Endothelial cell of umbilical vein (primary cell): Measurements from ENCODE around the gene SPATA2L. TPM values are rescaled to one million over a fixed set of nuclear protein-coding genes. Genes with fewer than 3 reads are reported as not detected.

ENCODE experiments used
- BruUV-seq: library from RNA; stranded (reverse); fragments of 400-500 nt; replicated peaks from 2 replicates; lab custom pipeline; 2021; lab: Mats Ljungman, UMichigan
- CTCF ChIA-PET: fragments of 300-600, 350-600 bp; sonication (Branson Sonifier 250); formaldehyde crosslinking; loops from one replicate; lab custom pipeline; 2021; ENCODE audit warnings: antibody characterized with exemption, inconsistent platforms; lab: Charles Lee
- POLR2A ChIA-PET: fragments of 300-600, 350-600 bp; sonication (Branson Sonifier 250); formaldehyde crosslinking; loops from one replicate; lab custom pipeline; 2021; ENCODE audit warnings: antibody characterized with exemption, inconsistent platforms; lab: Charles Lee
- DNase-seq: peaks from one replicate; pipeline ENCODE4 v3.0.0-alpha.2; 2011; ENCODE audit warnings: low read depth, low spot score
- FAIRE-seq: peaks from 2 replicates; lab custom pipeline; 2011; peaks lifted over from hg19 to GRCh38; lab: Jason Lieb, UNC
- H2AFZ ChIP-seq: 2 replicates; pipeline ENCODE4 v1.6.0; 2012; ENCODE audit warnings: low read depth, low read length, control low read depth, inconsistent platforms
- H3K27ac ChIP-seq: 2 replicates; pipeline ENCODE4 v1.5.1; 2011; ENCODE audit warnings: low read depth, mild to moderate bottlenecking, control low read depth, low read length, moderate library complexity; ENCODE audit not compliant: insufficient read depth
- H3K27me3 ChIP-seq, 2 experiments: 2 replicates each; pipeline versions ENCODE4 v1.6.0 to v1.6.1; 2011; ENCODE audit warnings: low read length in 2 of 2, mixed read lengths in 1 of 2; ENCODE audit not compliant: control insufficient read depth in 2 of 2, insufficient read depth in 2 of 2
- H3K36me3 ChIP-seq, 2 experiments: 2 replicates in 1 of 2; 3 replicates in 1 of 2; pipeline ENCODE4 v1.5.1; 2011; ENCODE audit warnings: low read length in 2 of 2, mild to moderate bottlenecking in 1 of 2, moderate library complexity in 1 of 2; ENCODE audit not compliant: control insufficient read depth in 2 of 2, insufficient read depth in 2 of 2; ENCODE audit errors: extremely low read depth in 1 of 2
- H3K4me1 ChIP-seq: 3 replicates; pipeline ENCODE4 v1.5.1; 2011; ENCODE audit warnings: mild to moderate bottlenecking, low read length; ENCODE audit not compliant: control insufficient read depth, insufficient read depth; ENCODE audit errors: extremely low read depth
- H3K4me2 ChIP-seq: 2 replicates; pipeline ENCODE4 v1.6.1; 2011; ENCODE audit warnings: low read length, control low read depth, mixed read lengths; ENCODE audit not compliant: insufficient read depth
- H3K4me3 ChIP-seq, 3 experiments: fragments of 200-600 bp in 1 of 3; sonication (generic), shearing (Covaris generic) in 1 of 3; replicated peaks in 1 of 3; 2 replicates each; pipeline ENCODE4 v1.5.1; 2011 to 2016; ENCODE audit warnings: control low read depth in 3 of 3, low read length in 3 of 3, mild to moderate bottlenecking in 2 of 3, inconsistent platforms in 1 of 3, low read depth in 1 of 3, moderate library complexity in 1 of 3; ENCODE audit not compliant: insufficient read depth in 1 of 3
- H3K79me2 ChIP-seq: 2 replicates; pipeline ENCODE4 v1.6.0; 2012; ENCODE audit warnings: low read length, inconsistent platforms; ENCODE audit not compliant: control insufficient read depth, insufficient read depth
- H3K9ac ChIP-seq: replicated peaks from 2 replicates; pipeline ENCODE3; 2011; ENCODE audit warnings: low read length, control low read depth; ENCODE audit not compliant: insufficient read depth; ENCODE audit errors: extremely low read depth
- H3K9me1 ChIP-seq: replicated peaks from 3 replicates; pipeline ENCODE4 v1.6.0; 2011; ENCODE audit warnings: mild to moderate bottlenecking, low read length; ENCODE audit not compliant: control insufficient read depth, insufficient read depth; ENCODE audit errors: extremely low read depth
- H3K9me3 ChIP-seq: replicated peaks from 2 replicates; pipeline ENCODE4 v1.5.1; 2012; ENCODE audit warnings: low read length, inconsistent platforms; ENCODE audit not compliant: control insufficient read depth, insufficient read depth
- H4K20me1 ChIP-seq: replicated peaks from 2 replicates; pipeline ENCODE3; 2011; ENCODE audit warnings: mild to moderate bottlenecking, low read length; ENCODE audit not compliant: control insufficient read depth, insufficient read depth; ENCODE audit errors: extremely low read depth
- CTCF ChIP-seq, 2 donors: IDR thresholded peaks; 1 replicate in 1 of 2; 2 replicates in 1 of 2; pipeline ENCODE4 v1.5.1; 2011; ENCODE audit warnings: low read length in 2 of 2, mild to moderate bottlenecking in 2 of 2, moderate library complexity in 2 of 2, control low read depth in 1 of 2, inconsistent platforms in 1 of 2, low read depth in 1 of 2; ENCODE audit not compliant: insufficient read depth in 1 of 2; ENCODE audit errors: extremely low read depth in 1 of 2
- EZH2 ChIP-seq: IDR thresholded peaks from 2 replicates; pipeline ENCODE4 v1.6.1; 2012; ENCODE audit warnings: borderline replicate concordance, low read depth, mild to moderate bottlenecking, moderate library complexity, low read length, inconsistent platforms; ENCODE audit not compliant: severe bottlenecking
- FOS ChIP-seq: IDR thresholded peaks from 2 replicates; pipeline ENCODE4 v1.6.1; 2011; ENCODE audit warnings: mild to moderate bottlenecking, low read length, moderate library complexity, borderline replicate concordance; ENCODE audit not compliant: insufficient read depth
- GATA2 ChIP-seq: IDR thresholded peaks from 2 replicates; pipeline ENCODE4 v1.7.0; 2011; ENCODE audit warnings: low read depth, mild to moderate bottlenecking, moderate library complexity, mixed read lengths, low read length; ENCODE audit not compliant: insufficient read length, insufficient read depth
- JUN ChIP-seq: IDR thresholded peaks from 2 replicates; pipeline ENCODE4 v1.6.1; 2011; ENCODE audit warnings: borderline replicate concordance, low read depth; ENCODE audit not compliant: insufficient read length, insufficient read depth
- MAX ChIP-seq: IDR thresholded peaks from 2 replicates; pipeline ENCODE4 v1.6.1; 2011; ENCODE audit not compliant: insufficient read depth, insufficient read length
- MYC ChIP-seq: IDR thresholded peaks from one replicate; pipeline ENCODE4 v1.6.1; 2011; ENCODE audit warnings: mild to moderate bottlenecking, low read depth, low read length
- POLR2A ChIP-seq: IDR thresholded peaks from 2 replicates; pipeline ENCODE4 v1.6.1; 2012; ENCODE audit warnings: low read depth, mild to moderate bottlenecking, control low read depth, low read length
- POLR2AphosphoS5 ChIP-seq: IDR thresholded peaks from 2 replicates; pipeline ENCODE4 v1.6.1; 2012; ENCODE audit warnings: low read depth, mild to moderate bottlenecking, control low read depth, low read length, moderate library complexity; ENCODE audit not compliant: insufficient read depth
- dilution Hi-C: fragments of 300-500 bp; cut with MboI; formaldehyde crosslinking; loops from one replicate; pipeline ENCODE4 v1.15.0; 2019; ENCODE audit warnings: low sequenced_read_pairs; ENCODE audit not compliant: extremely low pct_ligation_motif_present
- intact Hi-C: fragments of 100-400 bp; cut with micrococcal nuclease; formaldehyde crosslinking; loops from one replicate; pipeline ENCODE4 v1.10.0; 2022
- polyA plus RNA-seq, 4 experiments: library from polyadenylated mRNA; depleted of rRNA in 3 of 4; stranded (reverse) in 3 of 4; unstranded in 1 of 4; fragments of >200 nt; gene quantifications; 2 replicates each; pipeline versions ENCODE4 v1.2.1 to v1.2.3, GENCODE V29; 2011 to 2012; ENCODE audit warnings: missing spikeins in 1 of 4
- total RNA-seq: library from RNA; stranded (reverse); gene quantifications from 2 replicates; pipeline ENCODE4 v1.2.3, GENCODE V29; 2021

SPATA2L gene
- total and polyA plus RNA-seq, 2 donors (not counting 3 experiments of a cell fraction or from before 2014, with no cell fraction given): 7.3 to 7.4 TPM

- ChIA-PET POLR2A (no interaction called here), CTCF (no interaction called here)
- H4K20me1 ChIP-seq: no peaks in the 10 kb centered on the region
- no peak overlapping the region for H2AFZ ChIP-seq
- no peak overlapping the region for H3K4me2 ChIP-seq
- peaks cover 18 to 66% of the 10 kb centered on the region in 2 experiments for H3K36me3 ChIP-seq
- no peaks in the 10 kb centered on the region for H3K27me3 ChIP-seq
- no peaks in the 10 kb centered on the region for H3K9me3 ChIP-seq
- dilution Hi-C loops: no loop called here
- H3K27ac ChIP-seq: no peak overlapping the region
- intact Hi-C loops: no loop called here
- H3K9ac ChIP-seq: no peak overlapping the region
- H3K4me3 ChIP-seq: no peak overlapping the region
- no TSS peak for BruUV-seq
- TF ChIP-seq FOS: no peak
- TF ChIP-seq GATA2: no peak
- no peak for TF ChIP-seq JUN
- no peak for TF ChIP-seq MYC
- TF ChIP-seq POLR2A: no peak
- TF ChIP-seq CTCF (IDR thresholded peaks at IDR 0.05; ENCODE audit: extremely low read depth in 1 of 2, insufficient read depth in 1 of 2, low read depth in 1 of 2, low read length in 2 of 2): no peak
- no peak for TF ChIP-seq POLR2AphosphoS5
- no peak for TF ChIP-seq EZH2
- no peak for TF ChIP-seq MAX
- no peaks in the 10 kb centered on the region for H3K79me2 ChIP-seq
- no peaks in the 10 kb centered on the region for H3K9me1 ChIP-seq
- no peak for FAIRE-seq
- no peak for DNase-seq
- H3K4me1 ChIP-seq: no peaks in the 10 kb centered on the region
Observed at GRCh38 chr16:89733322-89733721, 31.8 kb upstream of the SPATA2L start.
